ENCODE results near the gene SLC44A2. TPM values are rescaled to one million over a fixed set of nuclear protein-coding genes. Genes with fewer than 3 reads are reported as not detected.

Gene SLC44A2
- total RNA-seq (64.6 TPM), polyA plus RNA-seq (ENCODE audit: insufficient read depth in 1 of 8, insufficient read length in 8 of 8, low replicate concordance in 1 of 8) (100 to 1,000 TPM; 114 to 153 (median 142) TPM)
- long read RNA-seq, donor 1, transcript SLC44A2-202 (22 exons, 3,301 nt) = major isoform, 5 of 9 reads
- long read RNA-seq, donor 1, partial matches to known transcripts = 0 of 9 reads
- long read RNA-seq, donor 1, other reads (novel, unspliced or antisense) = 0 of 9 reads
- long read RNA-seq, donor 2 = 0 reads
- long read RNA-seq, donor 3, transcript SLC44A2-202 (22 exons, 3,301 nt) = major isoform, 15 of 48 reads
- long read RNA-seq, donor 3, transcript SLC44A2-201 (22 exons, 3,671 nt) = minor isoform, 12 of 48 reads
- long read RNA-seq, donor 3, partial matches to known transcripts = 10 of 48 reads
- long read RNA-seq, donor 3, other reads (novel, unspliced or antisense) = 5 of 48 reads
- long read RNA-seq, donor 4, transcript SLC44A2-202 (22 exons, 3,301 nt) = major isoform, 8 of 22 reads
- long read RNA-seq, donor 4, transcript SLC44A2-201 (22 exons, 3,671 nt) = minor isoform, 6 of 22 reads
- long read RNA-seq, donor 4, partial matches to known transcripts = 5 of 22 reads
- long read RNA-seq, donor 4, other reads (novel, unspliced or antisense) = 0 of 22 reads
- long read RNA-seq, donor 5, transcript SLC44A2-202 (22 exons, 3,301 nt) = minor isoform, 14 of 67 reads
- long read RNA-seq, donor 5, transcript SLC44A2-201 (22 exons, 3,671 nt) = major isoform, 18 of 67 reads
- long read RNA-seq, donor 5, partial matches to known transcripts = 30 of 67 reads
- long read RNA-seq, donor 5, other reads (novel, unspliced or antisense) = 0 of 67 reads
- long read RNA-seq, donor 6, transcript SLC44A2-201 (22 exons, 3,671 nt) = minor isoform, 12 of 29 reads
- long read RNA-seq, donor 6, transcript SLC44A2-202 (22 exons, 3,301 nt) = major isoform, 13 of 29 reads
- long read RNA-seq, donor 6, partial matches to known transcripts = 0 of 29 reads
- long read RNA-seq, donor 6, other reads (novel, unspliced or antisense) = 0 of 29 reads
- long read RNA-seq, donor 7, transcript SLC44A2-201 (22 exons, 3,671 nt) = major isoform, 6 of 14 reads
- long read RNA-seq, donor 7, transcript SLC44A2-202 (22 exons, 3,301 nt) = major isoform, 6 of 14 reads
- long read RNA-seq, donor 7, partial matches to known transcripts = 0 of 14 reads
- long read RNA-seq, donor 7, other reads (novel, unspliced or antisense) = 0 of 14 reads
- long read RNA-seq, donor 8, transcript SLC44A2-201 (22 exons, 3,671 nt) = major isoform, 7 of 22 reads
- long read RNA-seq, donor 8, partial matches to known transcripts = 5 of 22 reads
- long read RNA-seq, donor 8, other reads (novel, unspliced or antisense) = 0 of 22 reads
- long read RNA-seq, donor 9, transcript SLC44A2-202 (22 exons, 3,301 nt) = major isoform, 5 of 18 reads
- long read RNA-seq, donor 9, partial matches to known transcripts = 5 of 18 reads
- long read RNA-seq, donor 9, other reads (novel, unspliced or antisense) = 0 of 18 reads
- long read RNA-seq, donor 10, transcript SLC44A2-202 (22 exons, 3,301 nt) = major isoform, 13 of 25 reads
- long read RNA-seq, donor 10, transcript SLC44A2-201 (22 exons, 3,671 nt) = minor isoform, 6 of 25 reads
- long read RNA-seq, donor 10, partial matches to known transcripts = 0 of 25 reads
- long read RNA-seq, donor 10, other reads (novel, unspliced or antisense) = 0 of 25 reads
- long read RNA-seq, donor 11, transcript SLC44A2-202 (22 exons, 3,301 nt) = major isoform, 8 of 13 reads
- long read RNA-seq, donor 11, partial matches to known transcripts = 0 of 13 reads
- long read RNA-seq, donor 11, other reads (novel, unspliced or antisense) = 0 of 13 reads

GRCh38 chr19:10625003-10625761 lies at the start of gene SLC44A2:
Gene SLC44A2, plus strand, starts transcription at chr19:10625553. Its CDS starts 81 bp downstream, at chr19:10625634.
- DNase-seq = peak; percentile 93
- Histone ChIP-seq H3K4me3 (ENCODE audit: low read length) (peak within 1 kb of the TSS; percentile 79), H3K36me3 (ENCODE audit: control insufficient read depth, insufficient read depth, low read length) (peaks cover 17% of the 10 kb centered on the region), H3K4me1 (ENCODE audit: control insufficient read depth, insufficient read depth, low read length) (peaks cover 21% of the 10 kb centered on the region), H3K27me3 (ENCODE audit: control insufficient read depth, insufficient read depth, low read length) (no peaks in the 10 kb centered on the region), H3K9me3 (replicated peaks; ENCODE audit: control insufficient read depth, low read depth, low read length) (no peaks in the 10 kb centered on the region), H3K27ac (ENCODE audit: low read length) (peak within 1 kb of the TSS; percentile 86)
- 4% methylated on average over 51 of the region's 53 CpGs for WGBS (ENCODE audit: insufficient coverage)

GRCh38 chr19:10577951-10578350 lies 47.4 kb upstream of the SLC44A2 start:
- H3K9me3 ChIP-seq (replicated peaks; ENCODE audit: control insufficient read depth, low read depth, low read length) = no peaks in the 10 kb centered on the region
- no peak overlapping the region for H3K27ac ChIP-seq (ENCODE audit: low read length)
- 50% methylated on average over 2 of the region's 6 CpGs for WGBS (ENCODE audit: insufficient coverage)
- H3K4me3 ChIP-seq (ENCODE audit: low read length) = no peak overlapping the region
- peaks cover 3% of the 10 kb centered on the region for H3K4me1 ChIP-seq (ENCODE audit: control insufficient read depth, insufficient read depth, low read length)
- H3K36me3 ChIP-seq (ENCODE audit: control insufficient read depth, insufficient read depth, low read length) = no peaks in the 10 kb centered on the region
- DNase-seq = no peak
- no peaks in the 10 kb centered on the region for H3K27me3 ChIP-seq (ENCODE audit: control insufficient read depth, insufficient read depth, low read length)

GRCh38 chr19:10580979-10581631 lies 44.2 kb upstream of the SLC44A2 start:
- 11% methylated on average over 23 of the region's 31 CpGs for WGBS (ENCODE audit: insufficient coverage)

GRCh38 chr19:10582091-10582490 lies 43.3 kb upstream of the SLC44A2 start:
- no peaks in the 10 kb centered on the region for H3K9me3 ChIP-seq (replicated peaks; ENCODE audit: control insufficient read depth, low read depth, low read length)
- peaks cover 17% of the 10 kb centered on the region for H3K27me3 ChIP-seq (ENCODE audit: control insufficient read depth, insufficient read depth, low read length)
- H3K36me3 ChIP-seq (ENCODE audit: control insufficient read depth, insufficient read depth, low read length) = no peaks in the 10 kb centered on the region
- H3K4me3 ChIP-seq (ENCODE audit: low read length) = no peak overlapping the region
- peaks cover 3% of the 10 kb centered on the region for H3K4me1 ChIP-seq (ENCODE audit: control insufficient read depth, insufficient read depth, low read length)
- H3K27ac ChIP-seq (ENCODE audit: low read length) = no peak overlapping the region
- DNase-seq = no peak
- WGBS (ENCODE audit: insufficient coverage) = 90% methylated on average over 10 of the region's 13 CpGs

More at GRCh38 chr19:10580979-10581631, 44.2 kb upstream of the SLC44A2 start:
- Histone ChIP-seq H3K4me3 (ENCODE audit: low read length) (no peak overlapping the region), H3K27ac (ENCODE audit: low read length) (no peak overlapping the region), H3K4me1 (ENCODE audit: control insufficient read depth, insufficient read depth, low read length) (peaks cover 3% of the 10 kb centered on the region), H3K36me3 (ENCODE audit: control insufficient read depth, insufficient read depth, low read length) (no peaks in the 10 kb centered on the region), H3K9me3 (replicated peaks; ENCODE audit: control insufficient read depth, low read depth, low read length) (no peaks in the 10 kb centered on the region), H3K27me3 (ENCODE audit: control insufficient read depth, insufficient read depth, low read length) (peaks cover 8% of the 10 kb centered on the region)
- peak; percentile 94 for DNase-seq

GRCh38 chr19:10583036-10583776 lies 42.1 kb upstream of the SLC44A2 start:
- Histone ChIP-seq H3K27me3 (ENCODE audit: control insufficient read depth, insufficient read depth, low read length) (peaks cover 24% of the 10 kb centered on the region), H3K9me3 (replicated peaks; ENCODE audit: control insufficient read depth, low read depth, low read length) (no peaks in the 10 kb centered on the region), H3K27ac (ENCODE audit: low read length) (no peak overlapping the region), H3K36me3 (ENCODE audit: control insufficient read depth, insufficient read depth, low read length) (no peaks in the 10 kb centered on the region), H3K4me1 (ENCODE audit: control insufficient read depth, insufficient read depth, low read length) (peaks cover 3% of the 10 kb centered on the region), H3K4me3 (ENCODE audit: low read length) (no peak overlapping the region)
- DNase-seq = no peak
- 75% methylated on average over 3 of the region's 9 CpGs for WGBS (ENCODE audit: insufficient coverage)

GRCh38 chr19:10586396-10586795 lies 39.0 kb upstream of the SLC44A2 start:
- no peak for DNase-seq
- WGBS (ENCODE audit: insufficient coverage) = 55% methylated on average over 4 of the region's 6 CpGs
- Histone ChIP-seq H3K36me3 (ENCODE audit: control insufficient read depth, insufficient read depth, low read length) (no peaks in the 10 kb centered on the region), H3K27me3 (ENCODE audit: control insufficient read depth, insufficient read depth, low read length) (peaks cover 32% of the 10 kb centered on the region), H3K4me1 (ENCODE audit: control insufficient read depth, insufficient read depth, low read length) (no peaks in the 10 kb centered on the region), H3K9me3 (replicated peaks; ENCODE audit: control insufficient read depth, low read depth, low read length) (no peaks in the 10 kb centered on the region), H3K4me3 (ENCODE audit: low read length) (no peak overlapping the region), H3K27ac (ENCODE audit: low read length) (no peak overlapping the region)

GRCh38 chr19:10587022-10587838 lies 38.1 kb upstream of the SLC44A2 start, which contains the start of gene AP1M2:
Gene AP1M2, minus strand, starts transcription at chr19:10587312. Its CDS starts 81 bp downstream, at chr19:10587231.
- Histone ChIP-seq H3K36me3 (ENCODE audit: control insufficient read depth, insufficient read depth, low read length) (no peaks in the 10 kb centered on the region), H3K27ac (ENCODE audit: low read length) (no peak within 1 kb of the TSS), H3K4me1 (ENCODE audit: control insufficient read depth, insufficient read depth, low read length) (no peaks in the 10 kb centered on the region), H3K27me3 (ENCODE audit: control insufficient read depth, insufficient read depth, low read length) (peaks cover 32% of the 10 kb centered on the region), H3K4me3 (ENCODE audit: low read length) (no peak within 1 kb of the TSS), H3K9me3 (replicated peaks; ENCODE audit: control insufficient read depth, low read depth, low read length) (no peaks in the 10 kb centered on the region)
- 25% methylated on average over 20 of the region's 35 CpGs for WGBS (ENCODE audit: insufficient coverage)
- no peak for DNase-seq

Measured in muscle of leg (tissue), 16 donors.